Measurements from ENCODE around the gene ASPA. TPM values are rescaled to one million over a fixed set of nuclear protein-coding genes. Genes with fewer than 3 reads are reported as not detected.

ASPA gene
- total RNA-seq, 1 experiment from 2014 or later: not detected

DNA sequence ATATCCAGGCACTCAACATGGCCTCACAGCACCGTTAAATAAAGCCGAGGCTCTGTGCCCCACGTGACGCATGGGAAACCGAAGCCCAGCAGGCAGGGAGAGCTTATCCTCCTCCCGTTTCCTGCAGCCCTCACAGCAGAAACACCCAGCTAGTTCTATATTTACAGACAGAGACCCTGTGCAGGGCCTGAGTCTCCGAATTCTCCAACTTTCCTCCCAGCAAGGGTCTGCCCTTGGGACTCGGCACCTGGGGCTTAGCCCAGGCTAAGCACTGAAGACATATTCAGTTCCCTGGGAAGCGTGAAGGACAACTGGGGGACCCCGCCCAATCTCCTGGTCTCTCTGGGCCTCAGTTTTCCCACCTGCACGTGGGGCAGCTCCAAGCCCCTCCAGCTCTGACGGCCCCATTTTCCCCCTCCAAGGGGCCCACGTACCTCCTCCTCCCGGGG, 52.6 kb downstream of the ASPA start:
- ChIA-PET CTCF (no interaction called here), POLR2A (ENCODE audit: low non-redundant PET) (no interaction called here)
- DNase-seq (ENCODE audit: low spot score): no peak
- H3K4me1 ChIP-seq (ENCODE audit: insufficient read depth, low read length, poor library complexity, severe bottlenecking): no peaks in the 10 kb centered on the region
- H3K9me3 ChIP-seq (ENCODE audit: low read depth, low read length, poor library complexity, severe bottlenecking): no peaks in the 10 kb centered on the region
- BruUV-seq (replicated peaks): no TSS peak
- no peaks in the 10 kb centered on the region for H3K36me3 ChIP-seq (ENCODE audit: insufficient read depth, low read length, poor library complexity, severe bottlenecking)
- H3K27me3 ChIP-seq (replicated peaks; ENCODE audit: insufficient read depth, low read depth, low read length, poor library complexity): no peaks in the 10 kb centered on the region
- no peak overlapping the region for H3K27ac ChIP-seq (ENCODE audit: low read depth, low read length, poor library complexity, severe bottlenecking)
- TF ChIP-seq, protein P1, sequence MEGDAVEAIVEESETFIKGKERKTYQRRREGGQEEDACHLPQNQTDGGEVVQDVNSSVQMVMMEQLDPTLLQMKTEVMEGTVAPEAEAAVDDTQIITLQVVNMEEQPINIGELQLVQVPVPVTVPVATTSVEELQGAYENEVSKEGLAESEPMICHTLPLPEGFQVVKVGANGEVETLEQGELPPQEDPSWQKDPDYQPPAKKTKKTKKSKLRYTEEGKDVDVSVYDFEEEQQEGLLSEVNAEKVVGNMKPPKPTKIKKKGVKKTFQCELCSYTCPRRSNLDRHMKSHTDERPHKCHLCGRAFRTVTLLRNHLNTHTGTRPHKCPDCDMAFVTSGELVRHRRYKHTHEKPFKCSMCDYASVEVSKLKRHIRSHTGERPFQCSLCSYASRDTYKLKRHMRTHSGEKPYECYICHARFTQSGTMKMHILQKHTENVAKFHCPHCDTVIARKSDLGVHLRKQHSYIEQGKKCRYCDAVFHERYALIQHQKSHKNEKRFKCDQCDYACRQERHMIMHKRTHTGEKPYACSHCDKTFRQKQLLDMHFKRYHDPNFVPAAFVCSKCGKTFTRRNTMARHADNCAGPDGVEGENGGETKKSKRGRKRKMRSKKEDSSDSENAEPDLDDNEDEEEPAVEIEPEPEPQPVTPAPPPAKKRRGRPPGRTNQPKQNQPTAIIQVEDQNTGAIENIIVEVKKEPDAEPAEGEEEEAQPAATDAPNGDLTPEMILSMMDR (conservative IDR thresholded peaks at IDR 0.05; ENCODE audit: low read depth, low read length): no peak
- TF ChIP-seq EZH2 (IDR thresholded peaks at IDR 0.05; ENCODE audit: borderline replicate concordance, low read depth, low read length, poor library complexity, severe bottlenecking): no peak
- H3K4me3 ChIP-seq (ENCODE audit: low read depth, low read length, poor library complexity, severe bottlenecking): no peak overlapping the region
- intact Hi-C loops (cut with micrococcal nuclease; ENCODE audit: unreplicated experiment): no loop called here

DNA sequence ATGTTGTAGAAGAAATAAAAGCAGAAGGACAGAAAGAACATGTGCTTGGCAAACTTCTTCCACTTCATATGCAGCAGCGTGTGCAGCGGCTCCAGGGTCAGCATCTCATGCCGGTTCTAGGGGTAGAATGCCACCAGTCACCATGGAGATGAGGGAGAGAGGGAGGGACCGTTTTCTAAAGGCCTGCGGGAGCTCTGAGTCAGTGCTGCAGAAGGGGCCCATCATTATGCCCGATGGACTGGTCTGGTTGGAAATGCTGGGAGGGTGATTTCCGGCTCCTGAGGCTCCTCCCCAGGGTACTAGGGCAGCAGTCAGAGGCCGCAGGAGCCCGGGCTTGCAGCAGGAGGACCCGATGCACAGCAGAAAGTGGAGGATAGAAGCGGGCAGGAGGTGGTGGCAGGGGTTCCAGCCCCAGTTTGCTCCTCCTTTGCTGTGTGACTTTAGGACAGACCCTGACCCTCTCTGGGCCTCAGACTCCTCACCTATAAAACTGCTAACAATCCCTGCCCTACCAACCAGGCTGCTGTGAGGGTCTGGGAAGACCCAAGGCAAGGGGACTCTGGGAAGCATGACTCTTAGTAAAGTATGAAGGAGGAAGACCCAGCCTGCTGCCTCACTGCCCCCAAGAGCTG, 53.2 kb downstream of the ASPA start:
- CTCF ChIA-PET: no interaction called here
- Histone ChIP-seq H3K9me3 (ENCODE audit: low read depth, low read length, poor library complexity, severe bottlenecking) (no peaks in the 10 kb centered on the region), H3K4me1 (ENCODE audit: insufficient read depth, low read length, poor library complexity, severe bottlenecking) (no peaks in the 10 kb centered on the region), H3K4me3 (ENCODE audit: low read depth, low read length, poor library complexity, severe bottlenecking) (no peak overlapping the region), H3K36me3 (ENCODE audit: insufficient read depth, low read length, poor library complexity, severe bottlenecking) (no peaks in the 10 kb centered on the region), H3K27ac (ENCODE audit: low read depth, low read length, poor library complexity, severe bottlenecking) (no peak overlapping the region), H3K27me3 (replicated peaks; ENCODE audit: insufficient read depth, low read depth, low read length, poor library complexity) (no peaks in the 10 kb centered on the region)
- no peak for DNase-seq (ENCODE audit: low spot score)
- POLR2A ChIA-PET (ENCODE audit: low non-redundant PET): no interaction called here
- no TSS peak for BruUV-seq (replicated peaks)
- intact Hi-C loops (cut with micrococcal nuclease; ENCODE audit: unreplicated experiment): no loop called here
- TF ChIP-seq EZH2 (IDR thresholded peaks at IDR 0.05; ENCODE audit: borderline replicate concordance, low read depth, low read length, poor library complexity, severe bottlenecking): no peak
- TF ChIP-seq, protein P1 (conservative IDR thresholded peaks at IDR 0.05; ENCODE audit: low read depth, low read length): no peak

DNA sequence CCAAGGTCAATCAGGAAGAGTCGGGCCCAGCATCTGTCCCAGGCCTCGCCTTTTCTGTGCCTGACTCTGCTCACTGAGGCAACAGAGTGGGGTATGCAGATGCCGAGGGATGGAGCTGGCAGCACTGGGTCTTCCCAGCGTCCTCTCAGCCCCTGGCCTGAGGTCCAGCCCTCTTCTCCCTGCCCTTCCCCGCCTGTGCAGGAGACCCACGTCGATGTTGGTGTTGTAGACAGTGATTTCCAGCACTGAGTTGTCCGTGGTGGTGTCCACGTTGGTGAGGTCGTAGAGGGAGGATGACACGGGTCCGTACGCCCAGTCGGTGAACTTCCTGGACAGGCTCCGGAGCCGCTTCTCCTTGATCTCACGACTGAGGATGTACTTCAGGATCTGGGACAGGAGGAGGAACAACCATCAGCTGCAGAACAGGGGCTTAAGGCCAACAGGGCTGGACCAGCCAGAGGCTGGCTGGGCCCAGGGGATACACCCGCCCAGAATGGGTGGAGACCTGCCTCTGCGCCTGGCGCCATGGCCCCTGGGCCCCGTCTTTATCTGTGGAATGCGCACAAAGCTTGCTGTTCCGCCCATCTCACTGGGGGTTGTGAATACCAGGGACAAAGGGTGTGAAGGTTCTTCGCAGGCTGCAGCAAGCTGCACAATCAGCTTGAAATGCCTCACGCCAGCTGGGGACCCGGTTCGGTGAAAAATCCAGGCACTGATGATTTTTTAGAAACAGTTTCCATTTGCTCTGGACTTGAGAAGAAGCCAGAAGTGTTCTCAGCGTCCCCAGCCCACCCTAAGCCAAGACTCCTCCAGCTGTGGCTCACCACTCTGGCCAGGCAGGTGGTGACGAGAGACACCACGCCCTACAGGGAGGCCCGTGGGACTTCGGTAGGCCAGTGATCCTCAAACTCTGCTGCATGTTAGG, 54.3 kb downstream of the ASPA start:
- POLR2A ChIA-PET (ENCODE audit: low non-redundant PET): no interaction called here

More for the DNA sequence above, 54.3 kb downstream of the ASPA start:
- TF ChIP-seq, protein P1 (conservative IDR thresholded peaks at IDR 0.05; ENCODE audit: low read depth, low read length): no peak
- no peak for TF ChIP-seq EZH2 (IDR thresholded peaks at IDR 0.05; ENCODE audit: borderline replicate concordance, low read depth, low read length, poor library complexity, severe bottlenecking)
- H3K36me3 ChIP-seq (ENCODE audit: insufficient read depth, low read length, poor library complexity, severe bottlenecking): no peaks in the 10 kb centered on the region
- DNase-seq (ENCODE audit: low spot score): no peak
- H3K9me3 ChIP-seq (ENCODE audit: low read depth, low read length, poor library complexity, severe bottlenecking): no peaks in the 10 kb centered on the region
- intact Hi-C loops (cut with micrococcal nuclease; ENCODE audit: unreplicated experiment): no loop called here
- BruUV-seq (replicated peaks): no TSS peak
- H3K4me3 ChIP-seq (ENCODE audit: low read depth, low read length, poor library complexity, severe bottlenecking): no peak overlapping the region
- no peaks in the 10 kb centered on the region for H3K4me1 ChIP-seq (ENCODE audit: insufficient read depth, low read length, poor library complexity, severe bottlenecking)
- H3K27ac ChIP-seq (ENCODE audit: low read depth, low read length, poor library complexity, severe bottlenecking): no peak overlapping the region
- H3K27me3 ChIP-seq (replicated peaks; ENCODE audit: insufficient read depth, low read depth, low read length, poor library complexity): no peaks in the 10 kb centered on the region
- CTCF ChIA-PET: no interaction called here

All from A673 (cell line).